ENCODE results near the gene LRBA. TPM values are rescaled to one million over a fixed set of nuclear protein-coding genes. Genes with fewer than 3 reads are reported as not detected.

The LRBA gene
- total and polyA plus RNA-seq, 2 of the 4 experiments (the other 2 are of a cell fraction), result 10.2 to 51.6 TPM

DNA sequence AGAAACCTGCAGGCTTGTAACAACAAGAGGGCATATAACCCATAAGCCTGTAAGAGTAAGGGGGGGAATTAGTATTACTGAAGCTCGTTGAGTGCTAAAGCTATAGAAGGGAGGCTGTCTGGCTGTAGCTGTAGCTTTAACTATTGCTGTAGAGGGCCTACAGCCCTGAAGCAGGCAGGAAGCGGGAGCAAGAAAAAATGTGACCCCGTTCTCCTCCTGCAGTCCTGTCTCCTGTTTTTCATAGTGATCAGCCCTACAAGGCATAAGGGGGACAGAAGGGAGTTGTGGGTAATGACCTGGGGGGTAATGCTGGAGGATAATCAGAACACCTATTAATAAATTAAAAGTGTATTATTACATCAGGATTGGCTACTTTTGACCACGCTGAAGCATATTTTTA is 640.1 kb downstream of the LRBA start:
- Histone ChIP-seq H3K14ac (replicated peaks; ENCODE audit: low read depth, low read length) (no peak overlapping the region), H2AK9ac (replicated peaks; ENCODE audit: low read depth, low read length, poor library complexity) (no peak overlapping the region), H3K4me3 (ENCODE audit: insufficient read depth, low read depth, low read length) (no peak overlapping the region), H3K4me1 (ENCODE audit: control insufficient read depth, insufficient read depth, low read length) (no peaks in the 10 kb centered on the region), H3K9ac (ENCODE audit: low read depth, low read length) (no peak overlapping the region), H3K4ac (ENCODE audit: low read depth, low read length) (no peak overlapping the region), H3K9me1 (ENCODE audit: insufficient read depth, low read length) (no peaks in the 10 kb centered on the region), H3K4me2 (ENCODE audit: low read depth, low read length) (no peak overlapping the region), H2AK5ac (ENCODE audit: low read depth, low read length) (no peak overlapping the region), H2AFZ (replicated peaks; ENCODE audit: low read length, poor library complexity) (no peak overlapping the region), H4K91ac (ENCODE audit: insufficient read depth, low read depth, low read length) (no peak overlapping the region), H2BK120ac (ENCODE audit: low read depth, low read length) (no peak overlapping the region), H4K20me1 (ENCODE audit: insufficient read depth, low read length) (no peaks in the 10 kb centered on the region), H3K56ac (ENCODE audit: extremely low read depth, insufficient read depth, low read length) (no peak overlapping the region), H3K79me1 (ENCODE audit: low read depth in 1 of 2, low read length in 2 of 2) (no peaks in the 10 kb centered on the region), H3K18ac (ENCODE audit: low read depth, low read length) (no peak overlapping the region), H2BK20ac (ENCODE audit: low read depth, low read length) (no peak overlapping the region), H3K27me3 (ENCODE audit: control insufficient read depth, insufficient read depth, low read length) (no peaks in the 10 kb centered on the region), H4K5ac (ENCODE audit: low read depth, low read length) (no peak overlapping the region), H2BK15ac (ENCODE audit: low read depth, low read length) (no peak overlapping the region), H3K36me3 (ENCODE audit: control insufficient read depth, insufficient read depth, low read length) (no peaks in the 10 kb centered on the region), H2BK5ac (ENCODE audit: low read depth, low read length, poor library complexity, severe bottlenecking) (no peak overlapping the region), H4K8ac (ENCODE audit: low read depth in 2 of 2, low read length in 2 of 2) (no peak overlapping the region), H3K27ac (ENCODE audit: insufficient read depth, low read length) (no peak overlapping the region), H3K23ac (ENCODE audit: low read depth, low read length) (no peak overlapping the region), H3K9me3 (ENCODE audit: control insufficient read depth, insufficient read depth, low read length) (no peaks in the 10 kb centered on the region)
- ChIA-PET CTCF (no interaction called here), POLR2A (ENCODE audit: unreplicated experiment) (no interaction called here)
- dilution Hi-C loops (cut with HindIII; ENCODE audit: low sequenced_read_pairs, unreplicated experiment), result no loop called here
- ATAC-seq (ENCODE audit: low read depth) (no peak), DNase-seq (no peak)
- WGBS, 2 experiments (ENCODE audit: extremely low coverage in 2 of 2, insufficient read length in 1 of 2), result 60% methylated on average over 1 of the region's 4 CpGs; no CpG with 5 or more reads in 1 of the 2 experiments
- intact Hi-C loops (cut with micrococcal nuclease), result loop anchor here (5.0 kb wide), 1 partner anchor 38 kb away; no protein-coding TSS in a partner anchor
- no TSS peak for BruUV-seq (replicated peaks)
- TF ChIP-seq CHD1 (IDR thresholded peaks at IDR 0.05; ENCODE audit: low read depth, low read length), result no peak
- no peak for TF ChIP-seq FOS (IDR thresholded peaks at IDR 0.05; ENCODE audit: low read depth, low read length)
- TF ChIP-seq POLR2A (IDR thresholded peaks at IDR 0.05; ENCODE audit: low read depth, low read length), result no peak
- no peak for TF ChIP-seq CEBPB (IDR thresholded peaks at IDR 0.05; ENCODE audit: low read depth, low read length)
- TF ChIP-seq SMC3 (IDR thresholded peaks at IDR 0.05; ENCODE audit: low read depth, low read length), result no peak
- TF ChIP-seq RAD21 (IDR thresholded peaks at IDR 0.05; ENCODE audit: low read length), result no peak
- TF ChIP-seq BHLHE40 (IDR thresholded peaks at IDR 0.05; ENCODE audit: low read depth, low read length), result no peak
- in situ Hi-C loops (cut with MboI; ENCODE audit: low sequenced_read_pairs), result no loop called here
